A549 (cell line): ENCODE results near the gene MRPL27.
"Not testable (repeated sequence)": the region's sequence is repeated elsewhere in the genome, so short reads cannot be mapped to it uniquely, and the experiment has no call there.

Source experiments
- FOSL2 ChIP-seq, 2 experiments: fragments of 450-650 bp in 1 of 2; fragments of >200 bp in 1 of 2; sonication (Bioruptor Twin) in 1 of 2; formaldehyde crosslinking; IDR thresholded peaks; 2 replicates each; pipeline versions ENCODE4 v1.5.0 to v1.6.1; 2016 to 2020; ENCODE audit warnings: mild to moderate bottlenecking in 1 of 2, moderate library complexity in 1 of 2
- HOXB5 ChIP-seq: fragments of 250-450 bp; sonication (Bioruptor Pico); IDR thresholded peaks from 2 replicates; pipeline ENCODE4 v1.5.0; 2020; ENCODE audit warnings: mild to moderate bottlenecking, moderate library complexity
- JUNB ChIP-seq: fragments of >200 bp; sonication (Bioruptor Twin); formaldehyde crosslinking; IDR thresholded peaks from 2 replicates; pipeline ENCODE4 v1.6.1; 2016
- MAZ ChIP-seq: fragments of 150-350 bp; IDR thresholded peaks from 2 replicates; pipeline ENCODE4 v1.6.1; 2014; ENCODE audit warnings: antibody characterized with exemption, low read depth, low read length, borderline replicate concordance
- RCOR1 ChIP-seq: fragments of 150-350 bp; IDR thresholded peaks from 2 replicates; pipeline ENCODE4 v1.6.1; 2014; ENCODE audit warnings: antibody characterized with exemption, low read length, low read depth
- SMC3 ChIP-seq: fragments of >200 bp; sonication (Bioruptor Twin); formaldehyde crosslinking; IDR thresholded peaks from 3 replicates; pipeline ENCODE4 v1.6.1; 2018; ENCODE audit warnings: inconsistent platforms
- TF ChIP-seq, protein P1 (sequence below): fragments of >200 bp; sonication (Bioruptor Twin); formaldehyde crosslinking; IDR thresholded peaks from 3 replicates; pipeline ENCODE4 v1.5.1; 2016
- TF ChIP-seq, protein P2 (sequence below): fragments of 150-350 bp; IDR thresholded peaks from 2 replicates; pipeline ENCODE4 v1.6.1; 2014; ENCODE audit warnings: low read depth, mild to moderate bottlenecking, low read length
- TF ChIP-seq, protein P3 (sequence below): IDR thresholded peaks from 2 replicates; pipeline ENCODE4 v1.6.1; 2012
- TF ChIP-seq, protein P4 (sequence below): fragments of 450-650 bp; IDR thresholded peaks from 2 replicates; pipeline ENCODE4 v1.6.1; 2014; ENCODE audit warnings: antibody characterized with exemption
- TF ChIP-seq, protein P5 (sequence below): IDR thresholded peaks from 2 replicates; pipeline ENCODE4 v1.6.1; 2012

DNA sequence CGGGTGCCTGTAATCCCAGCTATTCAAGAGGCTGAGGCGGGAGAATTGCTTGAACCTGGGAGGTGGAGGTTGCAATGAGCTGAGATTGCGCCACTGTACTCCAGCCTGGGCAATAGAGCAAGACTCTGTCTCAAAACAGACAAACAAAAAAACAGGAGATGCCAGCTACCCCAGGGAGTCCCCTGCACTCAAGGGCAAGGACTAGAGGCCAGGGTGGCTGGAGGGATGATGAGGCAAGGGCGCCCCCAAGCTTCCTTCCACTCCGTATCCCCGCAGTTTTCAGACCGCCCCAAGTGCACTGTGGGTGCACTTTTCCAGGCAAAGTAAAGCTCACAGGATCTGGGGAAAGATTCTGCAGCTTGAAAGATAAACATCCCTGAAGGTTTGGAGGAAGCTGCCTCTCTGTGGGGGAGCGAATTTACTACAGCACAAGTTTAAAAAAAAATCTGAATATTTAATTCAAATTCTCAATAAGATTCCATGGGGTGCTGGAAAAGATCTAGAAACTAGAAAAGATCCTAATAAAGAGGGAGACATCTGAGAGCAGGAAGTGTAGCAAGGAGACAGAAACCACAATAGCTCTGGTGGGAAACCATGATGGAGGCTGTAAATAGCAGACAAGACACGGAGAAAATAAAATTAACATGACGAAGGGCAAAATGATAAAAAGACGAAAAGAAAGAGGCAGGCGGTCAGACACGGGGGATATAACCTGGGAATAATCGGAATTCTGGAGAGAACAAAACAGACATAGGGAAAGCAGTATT lies 39.5 kb downstream of the MRPL27 start:
- TF ChIP-seq, protein P1, sequence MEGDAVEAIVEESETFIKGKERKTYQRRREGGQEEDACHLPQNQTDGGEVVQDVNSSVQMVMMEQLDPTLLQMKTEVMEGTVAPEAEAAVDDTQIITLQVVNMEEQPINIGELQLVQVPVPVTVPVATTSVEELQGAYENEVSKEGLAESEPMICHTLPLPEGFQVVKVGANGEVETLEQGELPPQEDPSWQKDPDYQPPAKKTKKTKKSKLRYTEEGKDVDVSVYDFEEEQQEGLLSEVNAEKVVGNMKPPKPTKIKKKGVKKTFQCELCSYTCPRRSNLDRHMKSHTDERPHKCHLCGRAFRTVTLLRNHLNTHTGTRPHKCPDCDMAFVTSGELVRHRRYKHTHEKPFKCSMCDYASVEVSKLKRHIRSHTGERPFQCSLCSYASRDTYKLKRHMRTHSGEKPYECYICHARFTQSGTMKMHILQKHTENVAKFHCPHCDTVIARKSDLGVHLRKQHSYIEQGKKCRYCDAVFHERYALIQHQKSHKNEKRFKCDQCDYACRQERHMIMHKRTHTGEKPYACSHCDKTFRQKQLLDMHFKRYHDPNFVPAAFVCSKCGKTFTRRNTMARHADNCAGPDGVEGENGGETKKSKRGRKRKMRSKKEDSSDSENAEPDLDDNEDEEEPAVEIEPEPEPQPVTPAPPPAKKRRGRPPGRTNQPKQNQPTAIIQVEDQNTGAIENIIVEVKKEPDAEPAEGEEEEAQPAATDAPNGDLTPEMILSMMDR: not testable (repeated sequence)
- not testable (repeated sequence) for TF ChIP-seq HOXB5 (CRISPR knock-in tag); SMC3; RCOR1; JUNB; MAZ; FOSL2 (IDR thresholded peaks at IDR 0.05); FOSL2 (CRISPR knock-in tag; IDR thresholded peaks at IDR 0.05)
- TF ChIP-seq, protein P2, sequence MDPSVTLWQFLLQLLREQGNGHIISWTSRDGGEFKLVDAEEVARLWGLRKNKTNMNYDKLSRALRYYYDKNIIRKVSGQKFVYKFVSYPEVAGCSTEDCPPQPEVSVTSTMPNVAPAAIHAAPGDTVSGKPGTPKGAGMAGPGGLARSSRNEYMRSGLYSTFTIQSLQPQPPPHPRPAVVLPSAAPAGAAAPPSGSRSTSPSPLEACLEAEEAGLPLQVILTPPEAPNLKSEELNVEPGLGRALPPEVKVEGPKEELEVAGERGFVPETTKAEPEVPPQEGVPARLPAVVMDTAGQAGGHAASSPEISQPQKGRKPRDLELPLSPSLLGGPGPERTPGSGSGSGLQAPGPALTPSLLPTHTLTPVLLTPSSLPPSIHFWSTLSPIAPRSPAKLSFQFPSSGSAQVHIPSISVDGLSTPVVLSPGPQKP: not testable (repeated sequence)
- TF ChIP-seq, protein P3, sequence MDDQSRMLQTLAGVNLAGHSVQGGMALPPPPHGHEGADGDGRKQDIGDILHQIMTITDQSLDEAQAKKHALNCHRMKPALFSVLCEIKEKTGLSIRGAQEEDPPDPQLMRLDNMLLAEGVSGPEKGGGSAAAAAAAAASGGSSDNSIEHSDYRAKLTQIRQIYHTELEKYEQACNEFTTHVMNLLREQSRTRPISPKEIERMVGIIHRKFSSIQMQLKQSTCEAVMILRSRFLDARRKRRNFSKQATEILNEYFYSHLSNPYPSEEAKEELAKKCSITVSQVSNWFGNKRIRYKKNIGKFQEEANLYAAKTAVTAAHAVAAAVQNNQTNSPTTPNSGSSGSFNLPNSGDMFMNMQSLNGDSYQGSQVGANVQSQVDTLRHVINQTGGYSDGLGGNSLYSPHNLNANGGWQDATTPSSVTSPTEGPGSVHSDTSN: not testable (repeated sequence)
- TF ChIP-seq, protein P4, sequence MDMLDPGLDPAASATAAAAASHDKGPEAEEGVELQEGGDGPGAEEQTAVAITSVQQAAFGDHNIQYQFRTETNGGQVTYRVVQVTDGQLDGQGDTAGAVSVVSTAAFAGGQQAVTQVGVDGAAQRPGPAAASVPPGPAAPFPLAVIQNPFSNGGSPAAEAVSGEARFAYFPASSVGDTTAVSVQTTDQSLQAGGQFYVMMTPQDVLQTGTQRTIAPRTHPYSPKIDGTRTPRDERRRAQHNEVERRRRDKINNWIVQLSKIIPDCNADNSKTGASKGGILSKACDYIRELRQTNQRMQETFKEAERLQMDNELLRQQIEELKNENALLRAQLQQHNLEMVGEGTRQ: not testable (repeated sequence)
- TF ChIP-seq, protein P5, sequence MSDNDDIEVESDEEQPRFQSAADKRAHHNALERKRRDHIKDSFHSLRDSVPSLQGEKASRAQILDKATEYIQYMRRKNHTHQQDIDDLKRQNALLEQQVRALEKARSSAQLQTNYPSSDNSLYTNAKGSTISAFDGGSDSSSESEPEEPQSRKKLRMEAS: not testable (repeated sequence)
